CD4-positive, alpha-beta memory T cell (primary cell): ENCODE measurements around the gene SPARC. TPM values are rescaled to one million over a fixed set of nuclear protein-coding genes. Genes with fewer than 3 reads are reported as not detected.

Experiments
- CTCF ChIA-PET: fragments of 350-600 bp; sonication (Branson Sonifier 250); formaldehyde crosslinking; loops from one replicate; lab custom pipeline; 2021; ENCODE audit warnings: inconsistent platforms; ENCODE audit not compliant: partially characterized antibody; lab: Charles Lee
- POLR2A ChIA-PET: fragments of 350-600 bp; sonication (Branson Sonifier 250); formaldehyde crosslinking; loops from one replicate; lab custom pipeline; 2021; ENCODE audit not compliant: partially characterized antibody; lab: Charles Lee
- DNase-seq, 5 donors: peaks; one replicate each; pipeline versions ENCODE4 v3.0.0 to v3.0.0-alpha.2; 2020 to 2022; ENCODE audit warnings: mixed read lengths in 1 of 5
- H3K27ac ChIP-seq: one replicate; pipeline ENCODE4 v1.7.0; 2013; ENCODE audit warnings: low read depth, low read length
- H3K27me3 ChIP-seq: 2 replicates; pipeline ENCODE4 v1.7.0; 2013; ENCODE audit warnings: mild to moderate bottlenecking, low read length, moderate library complexity; ENCODE audit not compliant: insufficient read depth
- H3K36me3 ChIP-seq: 2 replicates; pipeline ENCODE4 v1.7.0; 2013; ENCODE audit warnings: mild to moderate bottlenecking, low read length, moderate library complexity; ENCODE audit not compliant: insufficient read depth
- H3K4me1 ChIP-seq: 2 replicates; pipeline ENCODE4 v1.7.0; 2013; ENCODE audit warnings: mild to moderate bottlenecking, low read length, moderate library complexity; ENCODE audit not compliant: insufficient read depth
- H3K4me3 ChIP-seq, 2 donors: one replicate each; pipeline ENCODE4 v1.7.0; 2013; ENCODE audit warnings: low read length in 2 of 2, mild to moderate bottlenecking in 1 of 2
- H3K9me3 ChIP-seq, 2 donors: one replicate each; pipeline ENCODE4 v1.7.0; 2013; ENCODE audit warnings: low read length in 2 of 2, control low read depth in 1 of 2; ENCODE audit not compliant: control insufficient read depth in 1 of 2
- H3K27ac Mint-ChIP-seq, 7 donors: one replicate each; pipeline ENCODE4 v1.8.0; 2020 to 2021; ENCODE audit warnings: mixed read lengths in 7 of 7, mild to moderate bottlenecking in 6 of 7, inconsistent platforms in 3 of 7, moderate library complexity in 3 of 7
- H3K27me3 Mint-ChIP-seq, 2 donors: one replicate each; pipeline ENCODE4 v1.8.0; 2020 to 2021; ENCODE audit warnings: mixed read lengths in 2 of 2
- H3K36me3 Mint-ChIP-seq, 2 donors: one replicate each; pipeline ENCODE4 v1.8.0; 2020 to 2021; ENCODE audit warnings: mixed read lengths in 2 of 2, inconsistent platforms in 1 of 2, mild to moderate bottlenecking in 1 of 2
- H3K4me1 Mint-ChIP-seq, 4 donors: one replicate each; pipeline ENCODE4 v1.8.0; 2020 to 2021; ENCODE audit warnings: mixed read lengths in 4 of 4, mild to moderate bottlenecking in 1 of 4
- H3K4me3 Mint-ChIP-seq, 8 donors: one replicate each; pipeline ENCODE4 v1.8.0; 2020 to 2021; ENCODE audit warnings: mixed read lengths in 8 of 8, mild to moderate bottlenecking in 7 of 8, moderate library complexity in 6 of 8, inconsistent platforms in 3 of 8
- H3K9me3 Mint-ChIP-seq, 8 donors: one replicate each; pipeline ENCODE4 v1.8.0; 2020 to 2021; ENCODE audit warnings: mixed read lengths in 8 of 8, mild to moderate bottlenecking in 5 of 8, inconsistent platforms in 3 of 8, moderate library complexity in 1 of 8
- intact Hi-C: fragments of 100-400 bp; cut with micrococcal nuclease; formaldehyde crosslinking; loops from one replicate; pipeline ENCODE4 v1.15.1; 2023
- polyA plus RNA-seq, 2 donors: library from polyadenylated mRNA; unstranded; fragments of 300-500 nt; fragmentation: Illumina TruSeq; gene quantifications; one replicate each; pipeline ENCODE4 v1.2.3, GENCODE V29; 2021
- total RNA-seq, 2 experiments: library from RNA; stranded (reverse); gene quantifications; one replicate each; pipeline ENCODE4 v1.2.3, GENCODE V29; 2021

The SPARC gene
- total and polyA plus RNA-seq, 4 experiments from 2014 or later: 0.19 to 0.47 (median 0.37) TPM; not detected in 1

DNA sequence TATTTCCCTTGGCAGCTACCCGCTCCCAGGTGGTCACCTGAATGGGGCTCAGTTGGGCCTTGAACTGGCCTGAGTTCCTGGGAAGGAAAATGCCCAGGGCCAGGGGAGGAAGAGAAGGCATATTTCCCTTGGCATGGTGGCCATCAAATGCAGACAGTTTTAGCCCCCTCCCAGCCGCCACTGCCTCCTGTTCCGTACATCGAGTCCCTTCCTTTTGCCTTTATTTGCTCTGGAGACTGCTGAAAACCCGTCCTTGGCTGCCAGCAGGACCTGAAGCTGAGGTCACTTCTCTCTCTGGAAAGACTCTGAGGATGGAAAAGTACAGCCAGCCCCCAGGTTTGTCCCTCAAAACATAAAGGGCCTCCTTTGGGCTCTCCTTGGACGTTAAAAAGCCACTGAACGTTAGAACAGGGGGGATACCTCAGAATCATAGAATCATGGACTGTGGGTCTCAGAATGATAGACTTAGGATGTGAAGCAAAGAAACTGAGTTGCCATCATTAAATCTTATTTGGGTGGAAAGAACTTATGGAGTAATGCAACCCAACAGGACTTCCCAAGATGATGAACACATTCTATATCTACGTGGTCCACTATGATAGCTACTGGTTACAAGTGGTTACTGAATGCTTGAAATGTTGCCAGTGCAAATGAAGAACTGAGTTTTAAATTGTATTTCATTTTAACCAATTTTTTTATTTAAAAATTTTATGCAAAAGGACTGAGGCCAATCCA lies 7.1 kb downstream of the SPARC start:
- H3K27ac ChIP-seq: no peak overlapping the region
- H3K36me3 ChIP-seq: no peaks in the 10 kb centered on the region
- Mint-ChIP-seq H3K4me1 (no peaks in the 10 kb centered on the region), H3K27ac (no peak overlapping the region), H3K36me3 (no peaks in the 10 kb centered on the region), H3K4me3 (no peak overlapping the region), H3K9me3 (no peaks in the 10 kb centered on the region), H3K27me3 (peaks cover 0 to 1% of the 10 kb centered on the region in 2 donors)
- no peaks in the 10 kb centered on the region for H3K27me3 ChIP-seq
- no peaks in the 10 kb centered on the region for H3K4me1 ChIP-seq
- H3K9me3 ChIP-seq: no peaks in the 10 kb centered on the region
- H3K4me3 ChIP-seq: no peak overlapping the region
- intact Hi-C loops: no loop called here
- CTCF ChIA-PET: no interaction called here
- POLR2A ChIA-PET: no interaction called here
- no peak for DNase-seq

DNA sequence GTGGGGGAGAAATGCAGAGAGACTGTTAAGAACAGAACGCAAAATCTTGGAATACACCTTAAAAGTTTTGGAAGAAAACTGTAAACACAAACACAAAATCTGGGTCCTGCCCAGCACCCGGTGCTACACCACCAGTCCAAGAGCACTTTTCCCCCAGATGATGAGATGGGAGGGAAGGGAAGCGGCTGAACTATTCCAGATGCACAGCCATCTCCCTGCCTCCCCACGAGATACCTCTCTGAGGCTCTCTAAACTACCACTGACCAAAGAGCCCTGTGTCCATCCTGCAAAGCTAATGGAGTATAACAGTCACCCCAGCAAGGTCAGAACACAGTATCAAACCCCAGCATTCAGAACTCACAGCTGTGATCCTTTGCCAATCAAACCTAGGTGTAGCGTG lies 8.0 kb downstream of the SPARC start:
- Mint-ChIP-seq H3K36me3 (no peaks in the 10 kb centered on the region), H3K9me3 (no peaks in the 10 kb centered on the region), H3K4me1 (no peaks in the 10 kb centered on the region), H3K27me3 (no peaks in the 10 kb centered on the region), H3K27ac (no peak overlapping the region), H3K4me3 (no peak overlapping the region)
- Histone ChIP-seq H3K4me3 (no peak overlapping the region), H3K36me3 (no peaks in the 10 kb centered on the region), H3K27me3 (no peaks in the 10 kb centered on the region), H3K4me1 (no peaks in the 10 kb centered on the region), H3K27ac (no peak overlapping the region), H3K9me3 (no peaks in the 10 kb centered on the region)
- CTCF ChIA-PET: no interaction called here
- intact Hi-C loops: no loop called here
- POLR2A ChIA-PET: no interaction called here
- no peak for DNase-seq

DNA sequence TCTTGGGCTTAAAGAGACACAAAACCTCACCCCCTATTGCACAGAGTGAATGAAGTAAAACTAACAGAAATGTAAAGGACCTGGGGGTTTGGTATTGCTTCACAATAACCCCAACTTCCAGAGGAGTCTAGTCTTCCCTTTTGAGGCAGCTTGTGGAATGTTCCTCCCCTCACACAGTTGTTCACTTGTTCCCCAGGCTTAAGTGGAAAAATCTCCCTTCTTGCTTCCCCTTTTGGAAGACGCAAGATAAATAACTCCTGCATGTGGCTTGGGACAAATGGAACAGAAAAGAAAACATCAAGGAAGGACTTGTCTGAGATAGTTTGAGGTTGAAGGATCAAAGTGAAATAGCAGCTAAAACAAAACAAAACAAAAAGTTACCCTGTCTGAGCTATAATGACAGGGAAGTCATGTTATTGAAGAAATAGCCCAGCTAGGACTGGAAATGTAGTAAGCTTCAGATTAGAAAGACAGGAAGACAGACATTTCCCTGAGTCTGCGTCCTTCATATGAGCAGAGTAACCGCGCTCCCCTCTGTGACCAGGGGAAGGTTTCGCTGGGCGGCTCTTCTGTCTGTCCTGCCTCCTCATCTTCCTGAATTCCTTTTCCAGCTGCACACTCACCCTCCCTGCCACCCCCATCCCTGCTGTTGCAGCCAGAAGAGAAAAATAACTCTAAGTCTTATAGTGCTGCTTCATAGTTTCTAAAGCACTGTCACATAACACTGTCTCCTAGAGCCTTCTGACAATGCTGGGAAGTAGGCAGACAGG lies 8.8 kb downstream of the SPARC start:
- Mint-ChIP-seq H3K4me3 (no peak overlapping the region), H3K9me3 (no peaks in the 10 kb centered on the region), H3K27me3 (peaks cover 0 to 2% of the 10 kb centered on the region in 2 donors), H3K4me1 (no peaks in the 10 kb centered on the region), H3K27ac (no peak overlapping the region), H3K36me3 (no peaks in the 10 kb centered on the region)
- POLR2A ChIA-PET: no interaction called here
- no peak for DNase-seq
- intact Hi-C loops: no loop called here
- no peaks in the 10 kb centered on the region for H3K36me3 ChIP-seq
- H3K9me3 ChIP-seq: no peaks in the 10 kb centered on the region
- H3K27me3 ChIP-seq: no peaks in the 10 kb centered on the region
- no peak overlapping the region for H3K4me3 ChIP-seq
- H3K4me1 ChIP-seq: no peaks in the 10 kb centered on the region
- no peak overlapping the region for H3K27ac ChIP-seq
- CTCF ChIA-PET: no interaction called here

DNA sequence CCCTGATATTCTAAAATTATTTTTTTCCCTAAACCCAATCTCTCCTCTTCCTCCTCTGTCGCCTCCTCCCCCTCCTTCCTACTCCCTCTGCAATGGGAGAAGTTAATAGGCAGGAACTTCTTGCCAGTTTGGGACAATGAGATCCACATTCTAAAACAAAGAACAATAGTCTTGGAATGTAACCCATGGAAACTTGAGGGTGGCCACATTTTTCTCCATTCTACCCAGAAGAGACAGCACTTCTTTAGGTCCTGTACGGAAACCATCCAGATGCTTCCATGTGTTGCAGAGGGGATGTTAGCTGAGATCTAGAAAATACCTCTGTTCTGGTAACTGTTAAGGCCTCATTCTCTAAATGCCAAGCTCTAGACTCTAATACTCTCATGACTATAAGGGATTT lies 10.0 kb downstream of the SPARC start:
- Mint-ChIP-seq H3K4me1 (no peaks in the 10 kb centered on the region), H3K36me3 (no peaks in the 10 kb centered on the region), H3K27ac (no peak overlapping the region), H3K9me3 (no peaks in the 10 kb centered on the region), H3K27me3 (peaks cover 0 to 2% of the 10 kb centered on the region in 2 donors), H3K4me3 (no peak overlapping the region)
- H3K27me3 ChIP-seq: no peaks in the 10 kb centered on the region
- DNase-seq: no peak
- no peak overlapping the region for H3K4me3 ChIP-seq
- intact Hi-C loops: no loop called here
- H3K9me3 ChIP-seq: no peaks in the 10 kb centered on the region
- H3K36me3 ChIP-seq: no peaks in the 10 kb centered on the region
- ChIA-PET CTCF (no interaction called here), POLR2A (no interaction called here)
- H3K4me1 ChIP-seq: no peaks in the 10 kb centered on the region
- H3K27ac ChIP-seq: no peak overlapping the region

DNA sequence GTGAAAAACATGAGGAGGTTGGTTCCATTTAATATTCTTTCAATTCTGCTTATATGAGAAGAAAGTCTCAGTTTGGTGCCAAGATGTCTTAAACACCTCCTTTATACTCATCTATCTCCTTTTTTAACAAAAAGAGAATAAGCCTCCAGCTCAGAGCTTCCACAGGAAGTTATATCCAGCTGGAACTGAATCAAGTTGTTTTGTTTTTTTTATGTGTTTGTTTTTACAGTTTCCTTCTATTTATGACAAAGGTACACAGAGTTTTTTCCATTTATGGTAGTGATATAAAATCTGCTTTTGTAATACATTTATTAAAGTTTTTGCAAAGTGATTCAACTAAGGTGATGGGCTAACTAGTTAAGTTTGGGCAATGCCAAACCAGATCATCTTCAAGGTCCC lies 10.4 kb downstream of the SPARC start:
- intact Hi-C loops: no loop called here
- H3K36me3 ChIP-seq: no peaks in the 10 kb centered on the region
- no peaks in the 10 kb centered on the region for H3K4me1 ChIP-seq
- no peaks in the 10 kb centered on the region for H3K9me3 ChIP-seq
- H3K36me3 Mint-ChIP-seq: no peaks in the 10 kb centered on the region
- CTCF ChIA-PET: no interaction called here
- peaks cover 0 to 2% of the 10 kb centered on the region in 2 donors for H3K27me3 Mint-ChIP-seq
- no peaks in the 10 kb centered on the region for H3K9me3 Mint-ChIP-seq
- no peak overlapping the region for H3K4me3 Mint-ChIP-seq
- no peaks in the 10 kb centered on the region for H3K4me1 Mint-ChIP-seq
- H3K27me3 ChIP-seq: no peaks in the 10 kb centered on the region
- H3K27ac ChIP-seq: no peak overlapping the region
- no peak for DNase-seq
- no peak overlapping the region for H3K27ac Mint-ChIP-seq
- POLR2A ChIA-PET: no interaction called here
- H3K4me3 ChIP-seq: no peak overlapping the region

DNA sequence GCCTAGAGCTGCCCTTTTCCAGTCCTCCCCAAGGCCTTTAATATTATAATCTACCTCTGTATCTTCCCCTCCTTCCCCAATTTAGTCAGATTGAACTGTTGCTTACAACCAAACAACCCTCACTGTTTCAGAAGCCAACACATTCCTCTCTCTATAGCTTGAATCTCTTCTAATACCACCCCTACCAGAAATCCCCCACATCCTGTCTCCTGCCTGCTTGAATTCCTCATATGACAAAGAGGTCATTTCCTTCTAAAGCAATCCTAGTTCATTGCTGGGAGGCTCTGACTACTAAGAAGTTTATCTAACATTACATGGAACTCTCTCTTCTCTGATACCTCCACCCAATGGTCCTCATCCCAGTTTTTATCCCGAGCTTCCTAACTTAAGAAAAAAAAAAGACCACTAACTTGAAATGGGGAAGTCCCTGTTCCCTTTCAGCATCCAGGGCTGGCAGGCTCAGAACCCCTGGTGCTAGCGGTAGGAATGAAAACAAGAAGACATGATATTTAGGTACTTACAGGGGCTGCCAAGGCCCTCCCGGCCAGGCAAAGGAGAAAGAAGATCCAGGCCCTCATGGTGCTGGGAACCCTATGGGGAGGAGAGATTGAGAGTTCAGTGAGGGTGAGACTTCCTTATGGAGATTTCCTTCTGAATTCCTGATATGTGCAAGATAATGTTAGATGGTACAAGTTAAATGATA lies 11.0 kb downstream of the SPARC start:
- ChIA-PET POLR2A (no interaction called here), CTCF (interaction anchor here (2.2 kb wide), 1 partner anchor 17 kb away, joined by 7 read pairs; no protein-coding TSS in a partner anchor)
- Mint-ChIP-seq H3K27ac (peak overlapping the region in 1 of 7 donors; percentile 6), H3K36me3 (no peaks in the 10 kb centered on the region), H3K27me3 (peaks cover under 1 to 2% of the 10 kb centered on the region in 2 donors), H3K4me3 (no peak overlapping the region), H3K4me1 (no peaks in the 10 kb centered on the region), H3K9me3 (no peaks in the 10 kb centered on the region)
- DNase-seq: no peak
- H3K4me1 ChIP-seq: no peaks in the 10 kb centered on the region
- intact Hi-C loops: no loop called here
- no peak overlapping the region for H3K4me3 ChIP-seq
- H3K36me3 ChIP-seq: no peaks in the 10 kb centered on the region
- H3K9me3 ChIP-seq: no peaks in the 10 kb centered on the region
- no peaks in the 10 kb centered on the region for H3K27me3 ChIP-seq
- H3K27ac ChIP-seq: no peak overlapping the region
